HG02798 (cell line): ENCODE measurements around the gene ZNF207.
"Not testable (repeated sequence)": the region's sequence is repeated elsewhere in the genome, so short reads cannot be mapped to it uniquely, and the experiment has no call there.

ENCODE experiments used
- ATAC-seq: cut with Tn5 transposase; IDR thresholded peaks from one replicate; pipeline ENCODE4 v1.9.1; 2021; ENCODE audit warnings: mild to moderate bottlenecking; ENCODE audit not compliant: unreplicated experiment, poor library complexity

ZNF207 gene

DNA sequence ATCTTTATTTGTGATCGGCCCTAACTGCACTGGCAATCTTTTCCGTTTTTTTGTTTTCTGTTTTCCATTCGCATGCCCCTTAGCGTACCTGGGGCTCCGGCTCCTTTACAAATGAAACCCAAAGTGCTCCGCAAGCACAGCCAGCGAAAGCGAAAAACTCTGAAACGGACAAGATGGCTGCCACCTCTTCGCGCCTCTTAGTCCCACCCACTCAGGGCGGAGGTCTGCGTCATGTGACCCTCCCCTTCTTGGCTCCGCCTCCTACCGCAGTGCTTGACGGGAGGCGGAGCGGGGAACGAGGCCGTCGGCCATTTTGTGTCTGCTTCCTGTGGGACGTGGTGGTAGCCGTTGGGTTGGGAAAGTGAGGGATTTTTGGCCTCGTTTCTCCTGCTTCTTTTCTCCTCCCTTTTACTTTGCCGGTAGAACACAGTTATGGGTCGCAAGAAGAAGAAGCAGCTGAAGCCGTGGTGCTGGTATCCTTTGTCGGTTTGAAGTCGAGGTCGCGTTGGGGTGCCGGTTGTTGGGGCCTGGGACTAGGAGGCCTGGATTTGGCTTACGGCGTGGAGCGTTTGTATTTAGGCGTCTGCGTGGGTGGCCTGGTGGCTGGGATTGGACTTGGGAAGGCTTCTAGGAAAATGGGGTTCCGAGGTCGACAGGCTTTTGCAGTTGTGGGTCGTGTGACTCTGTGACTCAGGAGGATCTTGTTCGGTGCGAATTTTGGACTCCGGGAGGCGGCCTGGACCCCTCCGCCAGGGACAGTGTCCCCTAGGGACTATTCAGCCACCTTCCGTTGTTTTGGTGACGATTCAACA lies at the start of gene ZNF207:
Gene ZNF207 (plus strand): TSS at position 304 of the 812 bp plus-strand sequence. CDS start 129 bp downstream, at position 433.
- ATAC-seq = peak; percentile 97

DNA sequence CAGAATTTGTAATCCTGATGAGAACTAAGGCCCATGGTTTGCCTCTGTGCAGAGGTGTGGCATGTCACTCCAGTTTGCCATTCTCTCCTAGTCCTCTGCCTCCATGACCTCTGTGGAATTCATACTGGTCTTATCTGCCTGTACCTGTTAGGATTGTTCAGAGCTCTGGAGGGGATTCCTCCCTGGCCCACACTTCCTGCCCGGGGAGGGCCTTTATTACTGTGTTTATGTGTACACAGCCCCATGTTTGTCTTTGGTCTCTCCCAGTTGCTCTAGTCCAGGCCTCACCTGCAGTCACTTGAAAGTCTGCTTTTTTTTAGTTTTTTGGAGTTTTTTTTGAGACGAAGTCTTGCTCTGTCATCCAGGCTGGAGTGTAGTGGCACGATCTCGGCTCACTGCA lies 47.9 kb upstream of the ZNF207 start:
- no peak for ATAC-seq

DNA sequence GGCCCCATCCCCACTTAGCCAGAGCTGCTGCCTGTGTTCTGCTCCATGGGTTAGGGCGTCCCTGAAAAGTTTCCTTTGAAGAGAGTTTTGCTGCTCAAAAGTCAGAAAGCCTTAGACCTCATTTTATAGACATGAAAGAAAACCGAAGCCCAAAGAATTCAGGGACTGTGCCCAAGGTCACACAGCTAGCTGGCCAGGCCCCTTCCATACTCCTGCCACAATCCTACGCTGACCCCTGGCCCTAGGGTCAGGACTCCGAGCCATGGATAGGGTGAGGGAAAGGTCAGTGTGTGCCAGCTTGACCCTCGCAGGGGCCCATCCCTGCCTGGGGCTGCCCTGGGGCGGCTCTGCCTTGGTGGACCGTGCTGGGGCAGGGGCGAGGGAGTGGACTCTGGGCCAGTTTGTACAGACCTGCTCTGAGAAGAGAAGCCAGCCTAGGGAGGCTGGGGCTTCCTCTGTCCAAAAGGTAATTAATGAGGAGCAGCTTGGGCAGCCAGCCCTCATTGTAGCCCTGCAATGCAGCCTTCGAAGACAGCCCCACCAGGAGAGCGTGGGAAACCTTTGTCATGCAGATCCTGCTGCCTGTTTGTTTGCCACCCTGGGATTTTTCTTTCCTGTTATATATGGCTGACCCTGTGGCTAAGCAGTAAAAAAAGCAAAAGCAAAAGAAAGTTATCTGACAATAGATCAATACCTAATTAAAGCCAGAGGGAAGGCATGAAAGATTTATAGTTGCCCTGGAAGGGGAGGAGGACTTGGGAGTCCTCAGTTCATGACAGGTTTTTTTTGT lies 46.9 kb upstream of the ZNF207 start:
- no peak for ATAC-seq

- no peak for ATAC-seq
Observed at GRCh38 chr17:32303781-32304288, 46.1 kb upstream of the ZNF207 start.

- no peak for ATAC-seq
Observed at GRCh38 chr17:32305049-32305448, 44.9 kb upstream of the ZNF207 start.

DNA sequence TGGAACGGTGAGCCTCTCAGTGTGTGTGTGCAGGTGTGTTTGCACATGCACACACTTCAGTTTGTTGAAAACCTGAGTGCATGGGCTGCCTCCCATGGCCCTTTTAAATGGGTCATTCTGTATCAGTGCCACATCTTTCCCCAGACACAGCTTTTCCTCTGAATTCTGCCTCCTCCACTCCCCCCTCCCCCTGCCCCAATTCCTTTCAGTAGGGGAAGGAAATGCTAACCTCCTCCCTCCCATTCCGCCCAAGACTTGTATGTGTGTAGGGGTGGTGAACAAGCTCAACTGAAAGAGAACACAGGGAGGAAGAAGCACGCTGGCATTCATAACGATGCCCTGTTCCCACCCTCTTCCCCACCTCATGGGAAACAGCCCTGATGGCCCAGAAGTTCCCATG lies 42.3 kb upstream of the ZNF207 start:
- no peak for ATAC-seq

- no peak for ATAC-seq
Observed at GRCh38 chr17:32311028-32311536, 38.9 kb upstream of the ZNF207 start.

GRCh38 chr17:32314636-32315035 lies 35.3 kb upstream of the ZNF207 start:
- ATAC-seq = no peak

- no peak for ATAC-seq
Observed at GRCh38 chr17:32315171-32315570, 34.8 kb upstream of the ZNF207 start.

GRCh38 chr17:32316653-32317052 lies 33.3 kb upstream of the ZNF207 start:
- ATAC-seq = not testable (repeated sequence)

GRCh38 chr17:32317353-32317752 lies 32.6 kb upstream of the ZNF207 start:
- ATAC-seq = no peak

DNA sequence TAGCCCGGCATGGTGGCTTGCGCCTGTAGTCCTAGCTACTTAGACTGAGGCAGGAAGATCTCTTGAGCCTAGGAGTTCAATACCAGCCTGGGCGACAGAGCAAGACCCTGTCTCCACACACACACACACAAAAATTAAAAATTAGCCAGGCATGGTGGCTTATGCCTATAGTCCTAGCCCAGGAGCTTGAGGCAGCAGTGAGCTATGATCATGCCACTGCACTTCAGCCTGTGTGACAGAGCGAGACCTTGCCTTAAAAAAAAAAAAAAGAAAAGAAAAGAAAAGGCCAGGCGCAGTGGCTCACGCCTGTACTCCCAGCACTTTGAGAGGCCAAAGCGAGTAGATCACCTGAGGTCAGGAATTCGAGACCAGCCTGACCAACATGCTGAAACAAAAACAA lies 31.9 kb upstream of the ZNF207 start:
- no peak for ATAC-seq

DNA sequence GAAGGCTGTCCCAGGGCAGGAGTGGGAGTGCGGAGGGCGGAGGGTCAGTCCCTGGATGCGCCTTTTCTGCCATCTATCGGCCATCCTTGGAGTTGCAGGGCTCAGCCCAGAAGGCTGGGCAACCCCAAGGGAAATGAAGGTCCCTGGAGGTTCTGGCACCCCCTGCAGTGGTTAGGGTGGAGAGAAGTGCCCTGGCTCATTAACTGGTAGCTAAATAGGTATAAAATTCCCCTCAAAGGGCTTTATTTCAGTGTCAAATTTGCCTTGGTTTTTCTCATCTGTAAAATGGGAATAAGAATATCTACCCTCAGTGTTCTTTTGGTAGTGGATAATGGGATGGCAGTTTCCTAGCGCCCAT lies 30.4 kb upstream of the ZNF207 start:
- peak; percentile 72 for ATAC-seq

DNA sequence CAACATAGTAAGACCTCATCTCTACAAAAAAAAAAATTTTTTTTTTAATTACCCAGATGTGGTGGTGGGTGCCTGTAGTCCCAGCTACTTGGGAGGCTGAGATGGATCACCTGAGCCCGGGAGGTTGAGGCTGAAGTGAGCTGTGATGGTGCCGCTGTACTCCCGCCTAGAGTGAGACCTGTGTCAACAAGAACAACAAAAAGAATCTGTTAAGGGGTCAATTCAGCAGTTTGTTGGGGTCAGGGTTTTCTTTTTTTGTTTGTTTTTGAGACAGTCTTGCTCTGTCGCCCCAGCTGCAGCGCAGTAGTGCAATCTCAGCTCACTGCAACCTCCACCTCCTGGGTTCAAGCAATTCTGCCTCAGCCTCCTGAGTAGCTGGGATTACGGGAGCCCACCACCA lies 29.9 kb upstream of the ZNF207 start:
- ATAC-seq = not testable (repeated sequence)

DNA sequence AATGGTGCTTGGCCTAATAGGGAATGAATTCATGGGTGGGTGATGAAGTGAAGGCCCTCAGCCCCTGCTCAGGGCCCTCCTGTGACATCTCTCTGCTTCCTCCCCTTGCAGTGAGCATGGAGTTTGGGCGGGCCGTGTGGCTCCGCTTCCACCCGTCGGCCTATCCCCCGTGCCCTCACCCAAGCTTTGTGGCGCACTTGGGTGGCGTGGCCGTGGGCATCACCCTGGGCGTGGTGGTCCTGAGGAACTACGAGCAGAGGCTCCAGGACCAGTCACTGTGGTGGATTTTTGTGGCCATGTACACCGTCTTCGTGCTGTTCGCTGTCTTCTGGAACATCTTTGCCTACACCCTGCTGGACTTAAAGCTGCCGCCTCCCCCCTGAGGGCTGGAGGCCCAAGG lies 29.1 kb upstream of the ZNF207 start:
- no peak for ATAC-seq

DNA sequence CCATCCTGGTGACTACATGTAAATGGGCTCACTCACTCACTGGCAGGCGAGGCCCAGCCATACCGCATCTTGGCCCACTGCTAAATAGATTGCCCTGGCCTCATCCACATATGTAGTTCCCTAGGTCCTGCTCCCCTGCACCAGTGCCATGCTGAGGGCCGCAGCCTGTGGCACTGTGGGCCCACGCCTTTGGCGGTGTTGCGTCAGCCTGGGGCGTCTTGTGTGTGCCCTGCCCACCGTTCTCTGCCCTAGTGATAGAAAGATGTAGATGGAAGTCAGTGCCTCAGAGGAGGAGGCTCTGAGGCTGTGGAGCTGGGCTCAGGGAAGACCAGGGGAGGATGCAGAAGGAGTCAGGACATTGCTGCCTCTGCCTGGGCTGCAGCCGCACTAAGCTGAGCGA lies 26.9 kb upstream of the ZNF207 start:
- no peak for ATAC-seq

GRCh38 chr17:32323811-32324491 lies 26.0 kb upstream of the ZNF207 start:
- no peak for ATAC-seq

DNA sequence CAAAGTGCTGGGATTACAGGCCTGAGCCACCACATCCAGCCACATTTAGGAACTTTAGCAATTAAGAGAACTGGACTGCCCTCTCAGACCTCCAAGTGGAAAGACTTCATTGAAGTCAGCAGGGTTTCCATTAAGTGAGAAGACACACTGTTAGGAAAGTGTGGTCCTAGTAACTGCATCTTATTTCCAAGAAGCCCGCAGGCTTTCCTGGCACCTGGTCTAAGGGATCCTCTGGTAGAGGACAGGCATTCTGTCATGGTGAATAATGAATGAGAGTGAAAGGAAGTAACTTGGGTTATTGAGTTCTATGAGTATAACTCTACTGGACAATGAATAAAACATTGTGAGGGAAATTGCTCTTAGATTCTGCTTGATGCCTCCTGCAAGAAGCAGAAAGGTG lies 22.0 kb upstream of the ZNF207 start:
- no peak for ATAC-seq

GRCh38 chr17:32330147-32330546 lies 19.8 kb upstream of the ZNF207 start:
- ATAC-seq = no peak

GRCh38 chr17:32331243-32332040 lies 18.5 kb upstream of the ZNF207 start:
- ATAC-seq = no peak
